Esophagus squamous epithelium (tissue), 4 donors: ENCODE results near the gene PPIH.

Experiments used
- POLR2A ChIP-seq, 4 donors: fragments of 450-650 bp; IDR thresholded peaks; one replicate each; pipeline ENCODE4 v1.6.1; 2017; ENCODE audit warnings: antibody characterized with exemption in 4 of 4, mild to moderate bottlenecking in 4 of 4, moderate library complexity in 3 of 4
- TF ChIP-seq, protein P1 (sequence below), 6 experiments: fragments of 450-650 bp in 4 of 6; fragments of 200-600 bp in 2 of 6; sonication (generic) in 2 of 6; IDR thresholded peaks; one replicate each; pipeline ENCODE4 v1.5.1; 2016 to 2019; ENCODE audit warnings: antibody characterized with exemption in 6 of 6, mild to moderate bottlenecking in 4 of 6, moderate library complexity in 4 of 6

GRCh38 chr1:42723511-42723910, 65.3 kb downstream of the PPIH start:
- TF ChIP-seq, protein P1, sequence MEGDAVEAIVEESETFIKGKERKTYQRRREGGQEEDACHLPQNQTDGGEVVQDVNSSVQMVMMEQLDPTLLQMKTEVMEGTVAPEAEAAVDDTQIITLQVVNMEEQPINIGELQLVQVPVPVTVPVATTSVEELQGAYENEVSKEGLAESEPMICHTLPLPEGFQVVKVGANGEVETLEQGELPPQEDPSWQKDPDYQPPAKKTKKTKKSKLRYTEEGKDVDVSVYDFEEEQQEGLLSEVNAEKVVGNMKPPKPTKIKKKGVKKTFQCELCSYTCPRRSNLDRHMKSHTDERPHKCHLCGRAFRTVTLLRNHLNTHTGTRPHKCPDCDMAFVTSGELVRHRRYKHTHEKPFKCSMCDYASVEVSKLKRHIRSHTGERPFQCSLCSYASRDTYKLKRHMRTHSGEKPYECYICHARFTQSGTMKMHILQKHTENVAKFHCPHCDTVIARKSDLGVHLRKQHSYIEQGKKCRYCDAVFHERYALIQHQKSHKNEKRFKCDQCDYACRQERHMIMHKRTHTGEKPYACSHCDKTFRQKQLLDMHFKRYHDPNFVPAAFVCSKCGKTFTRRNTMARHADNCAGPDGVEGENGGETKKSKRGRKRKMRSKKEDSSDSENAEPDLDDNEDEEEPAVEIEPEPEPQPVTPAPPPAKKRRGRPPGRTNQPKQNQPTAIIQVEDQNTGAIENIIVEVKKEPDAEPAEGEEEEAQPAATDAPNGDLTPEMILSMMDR (IDR thresholded peaks at IDR 0.05), result no peak
- no peak for TF ChIP-seq POLR2A (IDR thresholded peaks at IDR 0.05)
